H1 (cell line): ENCODE data around the gene MRTO4.

Experiments
- TF ChIP-seq, protein P1 (sequence below), 3 experiments: IDR thresholded peaks; 1 replicate in 2 of 3; 2 replicates in 1 of 3; pipeline versions ENCODE4 v1.5.1 to v1.6.1; 2011; ENCODE audit warnings: low read length in 3 of 3, mild to moderate bottlenecking in 3 of 3, inconsistent platforms in 2 of 3, low read depth in 1 of 3, moderate library complexity in 1 of 3; ENCODE audit not compliant: insufficient read depth in 1 of 3; ENCODE audit errors: control extremely low read depth in 1 of 3
- TF ChIP-seq, protein P2 (sequence below): IDR thresholded peaks from 2 replicates; pipeline ENCODE4 v1.6.1; 2011; ENCODE audit warnings: low read depth, mild to moderate bottlenecking, low read length; ENCODE audit not compliant: insufficient read depth

DNA sequence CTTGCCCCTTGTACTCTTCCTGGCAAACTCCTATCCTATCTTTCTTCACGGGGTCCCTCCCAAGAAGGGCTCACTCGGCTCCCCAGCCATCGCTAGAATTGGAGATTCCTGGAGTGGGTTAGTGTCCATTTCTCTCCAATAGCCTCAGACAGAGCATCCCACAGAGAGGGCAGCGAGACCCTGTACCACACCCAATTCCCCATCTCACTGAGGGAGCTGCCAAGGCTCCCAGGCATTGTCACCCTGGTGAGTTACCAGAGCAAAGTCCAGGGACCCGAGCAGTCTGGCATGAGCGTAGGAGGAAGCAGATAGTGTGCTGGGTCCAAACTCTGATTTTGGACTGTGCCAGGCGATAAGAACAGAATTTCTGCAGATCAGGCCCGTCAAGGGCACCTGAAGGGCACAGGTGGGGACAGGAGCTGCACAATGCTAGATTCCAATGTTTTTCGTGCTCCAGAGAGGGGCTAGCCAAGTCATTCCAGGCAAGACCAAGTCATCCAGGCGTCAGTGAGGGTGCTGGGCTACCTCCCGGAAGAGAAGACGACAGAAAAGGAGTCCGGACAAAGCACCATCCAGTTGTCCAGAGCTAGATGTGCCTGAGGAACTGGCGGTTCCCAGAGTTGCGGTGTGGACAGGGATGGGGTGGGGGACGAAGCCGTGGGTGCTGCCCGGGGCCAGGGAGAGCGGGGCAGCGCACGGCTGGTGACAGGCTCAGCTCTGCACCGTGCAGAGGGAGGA, 21.7 kb downstream of the MRTO4 start:
- TF ChIP-seq, protein P1, sequence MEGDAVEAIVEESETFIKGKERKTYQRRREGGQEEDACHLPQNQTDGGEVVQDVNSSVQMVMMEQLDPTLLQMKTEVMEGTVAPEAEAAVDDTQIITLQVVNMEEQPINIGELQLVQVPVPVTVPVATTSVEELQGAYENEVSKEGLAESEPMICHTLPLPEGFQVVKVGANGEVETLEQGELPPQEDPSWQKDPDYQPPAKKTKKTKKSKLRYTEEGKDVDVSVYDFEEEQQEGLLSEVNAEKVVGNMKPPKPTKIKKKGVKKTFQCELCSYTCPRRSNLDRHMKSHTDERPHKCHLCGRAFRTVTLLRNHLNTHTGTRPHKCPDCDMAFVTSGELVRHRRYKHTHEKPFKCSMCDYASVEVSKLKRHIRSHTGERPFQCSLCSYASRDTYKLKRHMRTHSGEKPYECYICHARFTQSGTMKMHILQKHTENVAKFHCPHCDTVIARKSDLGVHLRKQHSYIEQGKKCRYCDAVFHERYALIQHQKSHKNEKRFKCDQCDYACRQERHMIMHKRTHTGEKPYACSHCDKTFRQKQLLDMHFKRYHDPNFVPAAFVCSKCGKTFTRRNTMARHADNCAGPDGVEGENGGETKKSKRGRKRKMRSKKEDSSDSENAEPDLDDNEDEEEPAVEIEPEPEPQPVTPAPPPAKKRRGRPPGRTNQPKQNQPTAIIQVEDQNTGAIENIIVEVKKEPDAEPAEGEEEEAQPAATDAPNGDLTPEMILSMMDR (IDR thresholded peaks at IDR 0.05; ENCODE audit: control extremely low read depth in 1 of 3, insufficient read depth in 1 of 3, low read depth in 1 of 3, low read length in 3 of 3), result no peak
- TF ChIP-seq, protein P2, sequence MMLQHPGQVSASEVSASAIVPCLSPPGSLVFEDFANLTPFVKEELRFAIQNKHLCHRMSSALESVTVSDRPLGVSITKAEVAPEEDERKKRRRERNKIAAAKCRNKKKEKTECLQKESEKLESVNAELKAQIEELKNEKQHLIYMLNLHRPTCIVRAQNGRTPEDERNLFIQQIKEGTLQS, result no peak
